Skeletal muscle cell (primary cell): Measurements from ENCODE around the gene COX10.

Experiments
- DNase-seq: peaks from one replicate; pipeline ENCODE4 v3.0.0-alpha.2; 2010; ENCODE audit warnings: low read depth
- H3K4me3 ChIP-seq: 2 replicates; pipeline ENCODE4 v1.5.1; 2011; ENCODE audit warnings: low read depth, mild to moderate bottlenecking, control low read depth, low read length, moderate library complexity

COX10 gene

GRCh38 chr17:14199601-14200000 is 130.3 kb downstream of the COX10 start:
- H3K4me3 ChIP-seq = no peak overlapping the region
- no peak for DNase-seq

GRCh38 chr17:14200354-14200753 is 131.1 kb downstream of the COX10 start:
- no peak overlapping the region for H3K4me3 ChIP-seq
- no peak for DNase-seq

DNA sequence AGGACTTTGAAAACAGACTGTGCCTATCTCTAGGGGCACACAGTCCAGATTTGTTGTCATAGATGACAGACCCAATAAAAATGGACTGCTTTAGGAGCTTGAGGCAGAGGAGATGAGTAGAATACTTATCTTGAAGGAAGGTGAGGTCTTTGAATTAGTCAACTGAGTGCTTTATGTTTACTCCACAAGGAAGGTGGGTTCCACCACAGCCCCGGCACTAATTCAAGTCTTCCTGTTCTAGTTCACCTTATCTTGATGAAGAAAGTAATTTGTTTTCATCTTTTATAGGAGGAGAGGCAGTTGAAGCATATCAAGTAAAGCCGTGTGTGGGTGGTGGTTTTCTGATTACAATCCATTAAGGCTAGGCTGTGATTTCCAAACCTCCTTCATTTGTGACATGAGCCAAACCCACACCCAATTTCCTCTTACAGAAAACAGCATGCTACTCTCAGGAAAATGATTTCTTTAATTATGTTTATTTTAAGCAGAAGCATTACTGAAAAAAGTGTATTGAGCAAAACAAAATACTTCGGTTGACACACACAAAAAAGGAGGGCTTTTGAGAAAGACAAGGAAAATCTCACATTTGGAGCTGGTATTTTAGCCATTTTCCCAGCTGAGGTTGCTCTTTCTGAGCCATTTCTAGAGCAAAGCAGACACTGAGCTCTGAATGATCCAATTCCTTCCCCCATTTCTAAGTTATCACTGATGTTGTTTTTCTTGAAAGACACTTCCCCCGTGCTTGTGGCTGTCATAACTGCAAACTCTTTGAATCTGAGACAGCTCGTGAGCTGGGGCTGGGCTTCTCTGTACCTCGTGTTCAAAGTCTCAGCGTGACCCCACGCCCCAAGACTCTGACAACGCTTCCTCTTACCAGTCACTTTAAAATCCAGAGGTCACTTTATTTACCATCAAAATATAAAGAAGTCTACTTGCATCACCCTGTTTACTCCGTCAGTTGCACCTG is 132.0 kb downstream of the COX10 start:
- no peak overlapping the region for H3K4me3 ChIP-seq
- DNase-seq = no peak

GRCh38 chr17:14201988-14202380 is 132.7 kb downstream of the COX10 start:
- no peak overlapping the region for H3K4me3 ChIP-seq
- no peak for DNase-seq

DNA sequence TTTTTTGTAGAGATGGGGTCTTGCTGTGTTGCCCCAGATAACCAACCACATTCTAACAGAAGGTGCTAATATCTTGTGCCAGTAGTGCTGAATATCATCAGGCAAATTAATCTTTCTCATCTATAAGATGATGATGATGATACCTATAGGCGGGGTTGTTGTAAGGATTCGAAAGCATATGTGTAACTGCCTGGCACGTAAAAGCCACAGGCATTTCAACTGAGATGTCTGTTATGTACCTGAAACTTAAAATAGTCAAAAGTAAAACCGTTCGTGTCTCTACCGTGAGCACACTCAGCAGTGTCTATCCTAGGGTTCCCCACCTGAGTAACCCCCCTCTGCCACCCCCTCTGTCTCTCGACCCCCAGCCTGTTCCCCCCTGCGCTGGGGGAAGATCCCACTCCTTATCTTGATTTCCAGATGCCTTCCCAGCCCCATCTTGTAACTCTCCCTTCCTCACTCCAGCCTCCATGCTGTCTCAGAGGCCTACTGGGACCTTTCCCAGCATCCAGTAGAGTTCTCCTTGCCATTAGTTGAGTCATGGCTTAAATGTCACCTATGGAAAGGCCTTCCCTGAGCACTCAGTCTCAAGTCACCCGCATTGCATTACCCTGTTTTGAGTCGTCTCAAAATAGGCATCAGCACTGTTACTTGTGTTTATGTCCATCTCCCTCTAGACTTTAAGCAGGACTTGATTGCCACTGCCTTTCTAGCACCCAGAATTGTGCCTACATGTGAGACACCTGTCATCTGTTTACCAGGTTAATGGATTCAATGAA is 133.3 kb downstream of the COX10 start:
- H3K4me3 ChIP-seq = no peak overlapping the region
- DNase-seq = no peak

DNA sequence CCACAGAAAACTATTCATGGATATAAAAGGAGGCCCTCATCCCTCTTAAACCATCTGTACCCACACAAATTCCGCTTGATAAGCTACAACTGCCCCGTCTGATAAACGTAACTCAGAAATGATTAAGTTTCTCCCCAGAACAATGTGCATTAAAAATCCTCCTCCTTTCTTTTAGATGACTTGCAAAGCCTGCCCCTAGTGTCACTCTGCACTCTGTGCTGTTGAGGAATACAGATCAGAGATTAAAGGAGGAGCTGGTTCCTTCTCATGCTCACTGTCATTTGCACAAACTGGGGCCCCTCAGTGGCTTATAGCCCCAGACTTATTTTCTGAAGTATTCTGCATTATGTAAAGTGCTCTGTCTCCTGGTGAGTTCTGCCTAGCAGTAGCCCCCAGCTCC is 134.1 kb downstream of the COX10 start:
- H3K4me3 ChIP-seq = no peak overlapping the region
- DNase-seq = no peak

DNA sequence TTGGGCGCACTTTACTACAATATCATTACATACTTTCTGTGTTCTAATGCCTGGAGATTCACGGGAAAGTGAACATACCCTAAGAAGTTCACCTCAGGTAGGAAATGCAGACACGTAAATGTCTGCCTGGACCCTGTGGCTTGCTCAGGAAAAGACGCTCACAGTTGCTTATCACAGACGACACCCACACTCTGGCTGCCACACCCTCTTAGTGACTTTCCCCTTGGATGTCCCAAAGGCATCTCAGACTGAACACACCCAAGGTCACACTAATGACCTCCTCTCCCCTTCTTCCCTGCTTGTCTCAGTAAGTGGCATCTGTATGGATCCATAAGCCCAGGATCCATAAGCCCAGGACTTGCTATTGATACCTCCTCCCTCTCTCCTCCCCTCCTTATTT is 134.8 kb downstream of the COX10 start:
- no peak overlapping the region for H3K4me3 ChIP-seq
- no peak for DNase-seq

DNA sequence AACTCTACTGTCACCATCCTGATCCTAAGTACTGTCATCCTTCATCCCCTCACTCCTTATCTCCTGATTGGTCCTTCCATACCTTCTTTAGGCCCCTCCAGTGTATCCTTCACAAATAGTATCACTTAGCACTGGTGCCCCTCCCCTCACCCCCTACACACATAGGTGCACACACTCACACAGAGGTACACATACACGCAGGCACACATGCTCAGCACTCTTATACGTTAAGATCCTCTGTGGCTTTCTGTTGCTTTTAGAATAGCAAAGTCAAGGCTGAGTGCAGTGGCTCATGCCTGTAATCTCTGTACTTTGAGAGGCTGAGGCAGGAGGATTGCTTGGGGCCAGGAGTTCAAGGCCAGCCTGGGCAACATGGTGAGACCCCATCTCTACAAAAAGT is 135.2 kb downstream of the COX10 start:
- DNase-seq = no peak
- no peak overlapping the region for H3K4me3 ChIP-seq

DNA sequence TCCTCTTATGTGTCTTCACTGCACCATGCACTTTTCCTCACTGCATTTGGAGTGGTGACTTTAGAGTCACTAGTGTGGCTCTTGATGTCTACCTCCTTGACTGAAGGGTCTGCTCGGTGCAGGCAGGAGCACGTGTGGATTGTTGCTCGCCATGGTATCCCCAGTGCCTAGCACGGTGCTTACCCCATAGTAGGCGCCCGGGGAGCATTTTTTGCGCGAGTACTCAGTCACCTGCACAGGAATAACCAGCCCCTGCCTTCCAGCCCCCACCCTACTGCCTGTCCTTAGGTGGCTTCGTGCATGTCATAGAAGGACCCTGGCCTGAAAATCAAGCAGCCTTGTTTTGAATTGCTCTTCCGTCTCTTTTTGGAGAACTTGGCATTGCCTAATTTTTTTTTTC is 136.1 kb downstream of the COX10 start:
- no peak overlapping the region for H3K4me3 ChIP-seq
- DNase-seq = no peak

- no peak for DNase-seq
Observed at GRCh38 chr17:14205992-14206461, 136.7 kb downstream of the COX10 start.

GRCh38 chr17:14206891-14207290 is 137.6 kb downstream of the COX10 start:
- H3K4me3 ChIP-seq = no peak overlapping the region
- DNase-seq = no peak

More at GRCh38 chr17:14205992-14206461, 136.7 kb downstream of the COX10 start:
- H3K4me3 ChIP-seq = no peak overlapping the region

DNA sequence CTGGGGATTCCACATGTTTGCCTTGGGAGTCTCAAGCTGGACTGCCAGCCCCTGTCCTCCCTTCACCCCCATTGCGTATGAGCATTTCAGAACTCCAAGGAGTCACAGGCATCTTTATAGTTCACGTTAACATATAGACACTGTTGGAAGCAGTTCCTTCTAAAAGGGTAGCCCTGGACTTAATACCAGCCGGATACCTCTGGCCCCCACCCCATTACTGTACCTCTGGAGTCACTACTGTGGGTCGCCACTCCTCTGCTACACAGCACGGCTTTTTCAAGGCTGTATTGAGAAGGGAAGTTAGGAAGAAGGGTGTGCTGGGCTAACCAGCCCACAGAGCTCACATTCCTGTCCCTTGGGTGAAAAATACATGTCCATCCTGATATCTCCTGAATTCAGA is 138.5 kb downstream of the COX10 start:
- DNase-seq = no peak
- no peak overlapping the region for H3K4me3 ChIP-seq

DNA sequence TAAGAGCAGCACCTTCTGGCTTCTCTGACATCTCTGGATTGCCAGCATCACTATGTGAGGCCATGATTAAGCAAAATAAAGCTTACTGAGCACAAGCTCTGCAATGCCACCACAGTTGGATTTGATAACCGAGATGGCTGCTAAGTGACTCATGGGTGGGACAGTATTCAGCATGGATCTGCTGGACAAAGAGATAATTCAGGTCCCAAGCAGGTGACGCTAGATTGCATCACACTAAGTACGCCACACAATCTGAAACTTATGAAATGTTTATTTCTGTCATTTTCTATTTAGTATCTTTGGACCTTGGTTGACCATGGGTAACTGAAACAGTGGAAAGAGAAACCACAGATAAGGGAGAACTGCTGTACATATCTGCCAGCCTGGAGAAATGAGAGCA is 139.9 kb downstream of the COX10 start:
- no peak for DNase-seq
- no peak overlapping the region for H3K4me3 ChIP-seq

- no peak overlapping the region for H3K4me3 ChIP-seq
- DNase-seq = no peak
Observed at GRCh38 chr17:14211246-14211645, 141.9 kb downstream of the COX10 start.

GRCh38 chr17:14211801-14212200 is 142.5 kb downstream of the COX10 start:
- no peak for DNase-seq
- no peak overlapping the region for H3K4me3 ChIP-seq

GRCh38 chr17:14212401-14212800 is 143.1 kb downstream of the COX10 start:
- H3K4me3 ChIP-seq = no peak overlapping the region
- no peak for DNase-seq

DNA sequence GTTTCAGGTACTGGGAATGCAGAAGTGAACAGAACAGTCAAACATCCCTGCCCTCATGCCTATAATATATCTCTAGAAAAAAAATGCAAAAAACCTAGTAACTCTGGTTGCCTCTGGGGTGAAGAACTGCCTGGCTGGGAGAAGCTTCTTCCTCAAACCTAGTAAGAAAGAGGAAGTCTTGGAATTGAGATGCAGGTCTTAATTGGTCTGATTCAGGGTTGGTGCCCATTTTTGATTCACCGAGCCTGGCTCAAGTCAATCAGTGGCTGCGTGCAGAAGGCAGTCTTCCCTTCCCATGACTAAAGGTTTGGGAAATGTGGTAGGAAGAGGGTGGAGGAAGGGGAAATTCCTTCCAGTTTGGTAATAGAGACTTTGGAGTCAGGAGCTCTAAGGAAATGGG is 145.0 kb downstream of the COX10 start:
- DNase-seq = no peak
- no peak overlapping the region for H3K4me3 ChIP-seq

DNA sequence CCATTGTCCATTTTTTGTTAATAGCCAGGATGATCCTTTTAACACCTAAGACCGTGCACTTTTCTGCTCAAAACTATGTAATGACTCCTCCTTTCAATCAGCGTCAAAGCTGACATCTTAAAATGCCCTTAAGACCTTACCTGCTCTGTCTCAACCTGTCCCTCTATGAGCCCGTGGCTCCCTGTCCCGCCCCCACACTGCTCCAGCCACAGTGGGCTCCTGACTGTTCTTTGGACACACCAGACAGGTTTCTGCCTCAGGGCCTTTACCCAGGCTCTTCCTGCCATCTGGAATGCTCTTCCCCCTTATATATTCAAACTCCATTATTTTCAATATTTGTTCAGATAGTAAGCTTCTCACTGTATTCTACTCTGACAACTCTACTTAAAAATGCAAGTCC is 153.3 kb downstream of the COX10 start:
- no peak for DNase-seq
- no peak overlapping the region for H3K4me3 ChIP-seq

GRCh38 chr17:14225254-14225980 is 156.1 kb downstream of the COX10 start:
- no peak overlapping the region for H3K4me3 ChIP-seq
- no peak for DNase-seq

DNA sequence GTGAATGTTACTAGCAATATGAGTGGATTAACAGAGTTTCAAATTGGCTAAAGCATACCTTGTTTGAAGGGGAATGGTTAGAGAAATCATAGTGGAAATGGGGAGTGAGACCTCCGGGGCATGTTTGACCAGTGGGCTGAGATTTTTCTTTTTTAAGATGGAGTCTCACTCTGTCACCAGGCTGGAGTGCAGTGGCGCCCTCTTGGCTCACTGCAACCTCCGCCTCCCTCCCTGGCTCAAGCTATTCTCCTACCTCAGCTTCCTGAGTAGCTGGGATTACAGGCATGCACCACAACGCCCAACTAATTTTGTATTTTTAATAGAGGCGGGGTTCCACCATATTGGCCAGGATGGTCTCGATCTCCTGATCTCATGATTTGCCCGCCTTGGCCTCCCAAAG is 157.7 kb downstream of the COX10 start:
- H3K4me3 ChIP-seq = no peak overlapping the region

More for the DNA sequence above, 157.7 kb downstream of the COX10 start:
- DNase-seq = no peak
